ENCODE results near the gene IL4. TPM values are rescaled to one million over a fixed set of nuclear protein-coding genes. Genes with fewer than 3 reads are reported as not detected.

Gene IL4
- polyA plus RNA-seq, 1 donor from 2014 or later = not detected

- no peak overlapping the region for H3K4me2 ChIP-seq (ENCODE audit: low read length)
- no peak overlapping the region for H3K9ac ChIP-seq (ENCODE audit: low read length)
- H3K9me2 ChIP-seq (ENCODE audit: insufficient read depth, low read length) = no peaks in the 10 kb centered on the region
- no peaks in the 10 kb centered on the region for H3K9me3 ChIP-seq (ENCODE audit: low read length)
- H3K27ac ChIP-seq (ENCODE audit: low read length) = no peak overlapping the region
- H3K36me3 ChIP-seq (ENCODE audit: insufficient read depth, low read length) = no peaks in the 10 kb centered on the region
- no peaks in the 10 kb centered on the region for H4K20me1 ChIP-seq (ENCODE audit: insufficient read depth)
- TF ChIP-seq EP300 (conservative IDR thresholded peaks at IDR 0.05; ENCODE audit: poor library complexity, severe bottlenecking) (no peak), CTCF (IDR thresholded peaks at IDR 0.05; ENCODE audit: poor library complexity, severe bottlenecking) (no peak), RAD21 (conservative IDR thresholded peaks at IDR 0.05) (no peak), SMC3 (conservative IDR thresholded peaks at IDR 0.05; ENCODE audit: poor library complexity) (no peak), EZH2 (IDR thresholded peaks at IDR 0.05; ENCODE audit: borderline replicate concordance, insufficient read depth, low read length, poor library complexity, severe bottlenecking) (no peak), TAF1 (IDR thresholded peaks at IDR 0.05; ENCODE audit: low read depth) (no peak), MXI1 (conservative IDR thresholded peaks at IDR 0.05; ENCODE audit: poor library complexity, severe bottlenecking) (no peak), POLR2AphosphoS5 (IDR thresholded peaks at IDR 0.05) (no peak)
- TF ChIP-seq, protein P1, sequence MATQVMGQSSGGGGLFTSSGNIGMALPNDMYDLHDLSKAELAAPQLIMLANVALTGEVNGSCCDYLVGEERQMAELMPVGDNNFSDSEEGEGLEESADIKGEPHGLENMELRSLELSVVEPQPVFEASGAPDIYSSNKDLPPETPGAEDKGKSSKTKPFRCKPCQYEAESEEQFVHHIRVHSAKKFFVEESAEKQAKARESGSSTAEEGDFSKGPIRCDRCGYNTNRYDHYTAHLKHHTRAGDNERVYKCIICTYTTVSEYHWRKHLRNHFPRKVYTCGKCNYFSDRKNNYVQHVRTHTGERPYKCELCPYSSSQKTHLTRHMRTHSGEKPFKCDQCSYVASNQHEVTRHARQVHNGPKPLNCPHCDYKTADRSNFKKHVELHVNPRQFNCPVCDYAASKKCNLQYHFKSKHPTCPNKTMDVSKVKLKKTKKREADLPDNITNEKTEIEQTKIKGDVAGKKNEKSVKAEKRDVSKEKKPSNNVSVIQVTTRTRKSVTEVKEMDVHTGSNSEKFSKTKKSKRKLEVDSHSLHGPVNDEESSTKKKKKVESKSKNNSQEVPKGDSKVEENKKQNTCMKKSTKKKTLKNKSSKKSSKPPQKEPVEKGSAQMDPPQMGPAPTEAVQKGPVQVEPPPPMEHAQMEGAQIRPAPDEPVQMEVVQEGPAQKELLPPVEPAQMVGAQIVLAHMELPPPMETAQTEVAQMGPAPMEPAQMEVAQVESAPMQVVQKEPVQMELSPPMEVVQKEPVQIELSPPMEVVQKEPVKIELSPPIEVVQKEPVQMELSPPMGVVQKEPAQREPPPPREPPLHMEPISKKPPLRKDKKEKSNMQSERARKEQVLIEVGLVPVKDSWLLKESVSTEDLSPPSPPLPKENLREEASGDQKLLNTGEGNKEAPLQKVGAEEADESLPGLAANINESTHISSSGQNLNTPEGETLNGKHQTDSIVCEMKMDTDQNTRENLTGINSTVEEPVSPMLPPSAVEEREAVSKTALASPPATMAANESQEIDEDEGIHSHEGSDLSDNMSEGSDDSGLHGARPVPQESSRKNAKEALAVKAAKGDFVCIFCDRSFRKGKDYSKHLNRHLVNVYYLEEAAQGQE (IDR thresholded peaks at IDR 0.05; ENCODE audit: borderline replicate concordance) = no peak
- no peaks in the 10 kb centered on the region for H3K27me3 ChIP-seq (ENCODE audit: insufficient read depth, low read depth, low read length)
- no peaks in the 10 kb centered on the region for H3K79me2 ChIP-seq (replicated peaks; ENCODE audit: insufficient read depth, low read length)
- no peak overlapping the region for H2AFZ ChIP-seq (ENCODE audit: low read depth, low read length)
- no peak overlapping the region for H3K4me3 ChIP-seq (ENCODE audit: low read length)
- no peaks in the 10 kb centered on the region for H3F3A ChIP-seq (ENCODE audit: insufficient read depth, low read length, poor library complexity, severe bottlenecking)
Observed at GRCh38 chr5:132669455-132669820, 4.4 kb upstream of the IL4 start.

- Histone ChIP-seq H3K36me3 (ENCODE audit: insufficient read depth, low read length) (no peaks in the 10 kb centered on the region), H3K9ac (ENCODE audit: low read length) (no peak overlapping the region)
Observed at GRCh38 chr5:132669966-132670882, 3.6 kb upstream of the IL4 start.

More at GRCh38 chr5:132669966-132670882, 3.6 kb upstream of the IL4 start:
- Histone ChIP-seq H3F3A (ENCODE audit: insufficient read depth, low read length, poor library complexity, severe bottlenecking) (no peaks in the 10 kb centered on the region), H2AFZ (ENCODE audit: low read depth, low read length) (no peak overlapping the region), H3K27me3 (ENCODE audit: insufficient read depth, low read depth, low read length) (no peaks in the 10 kb centered on the region), H3K4me2 (ENCODE audit: low read length) (no peak overlapping the region), H4K20me1 (ENCODE audit: insufficient read depth) (no peaks in the 10 kb centered on the region), H3K79me2 (replicated peaks; ENCODE audit: insufficient read depth, low read length) (no peaks in the 10 kb centered on the region), H3K4me3 (ENCODE audit: low read length) (no peak overlapping the region), H3K9me3 (ENCODE audit: low read length) (no peaks in the 10 kb centered on the region), H3K9me2 (ENCODE audit: insufficient read depth, low read length) (no peaks in the 10 kb centered on the region), H3K27ac (ENCODE audit: low read length) (no peak overlapping the region)
- TF ChIP-seq MXI1 (conservative IDR thresholded peaks at IDR 0.05; ENCODE audit: poor library complexity, severe bottlenecking) (no peak), SMC3 (conservative IDR thresholded peaks at IDR 0.05; ENCODE audit: poor library complexity) (no peak), POLR2AphosphoS5 (IDR thresholded peaks at IDR 0.05) (no peak), EZH2 (IDR thresholded peaks at IDR 0.05; ENCODE audit: borderline replicate concordance, insufficient read depth, low read length, poor library complexity, severe bottlenecking) (no peak), CTCF (IDR thresholded peaks at IDR 0.05; ENCODE audit: poor library complexity, severe bottlenecking) (no peak), EP300 (conservative IDR thresholded peaks at IDR 0.05; ENCODE audit: poor library complexity, severe bottlenecking) (no peak), TAF1 (IDR thresholded peaks at IDR 0.05; ENCODE audit: low read depth) (no peak), RAD21 (conservative IDR thresholded peaks at IDR 0.05) (no peak)
- TF ChIP-seq, protein P1 (IDR thresholded peaks at IDR 0.05; ENCODE audit: borderline replicate concordance) = no peak
